Measurements from ENCODE around the gene LSM3. TPM values are rescaled to one million over a fixed set of nuclear protein-coding genes. Genes with fewer than 3 reads are reported as not detected.
A peak's percentile ranks its signal among the peaks of the same experiment; 100 is the strongest.

Gene LSM3
- total RNA-seq, 1 experiment from 2014 or later: 17.7 TPM

- Mint-ChIP-seq H3K27me3 (ENCODE audit: unreplicated experiment) (no peaks in the 10 kb centered on the region), H3K4me3 (ENCODE audit: low read depth, unreplicated experiment) (no peak overlapping the region), H3K4me1 (ENCODE audit: low read depth, unreplicated experiment) (no peaks in the 10 kb centered on the region), H3K9me3 (ENCODE audit: low read depth, unreplicated experiment) (no peaks in the 10 kb centered on the region), H3K36me3 (ENCODE audit: insufficient read depth, unreplicated experiment) (peaks cover 9% of the 10 kb centered on the region), H3K27ac (ENCODE audit: unreplicated experiment) (no peak overlapping the region)
- no peak for TF ChIP-seq CTCF (IDR thresholded peaks at IDR 0.05; ENCODE audit: unreplicated experiment)
- CTCF ChIA-PET: no interaction called here
- intact Hi-C loops (cut with micrococcal nuclease; ENCODE audit: unreplicated experiment): no loop called here
- no TSS peak for BruUV-seq (replicated peaks)
- no peak for DNase-seq
Measured at GRCh38 chr3:14169435-14169834, 9.2 kb upstream of the LSM3 start.

DNA sequence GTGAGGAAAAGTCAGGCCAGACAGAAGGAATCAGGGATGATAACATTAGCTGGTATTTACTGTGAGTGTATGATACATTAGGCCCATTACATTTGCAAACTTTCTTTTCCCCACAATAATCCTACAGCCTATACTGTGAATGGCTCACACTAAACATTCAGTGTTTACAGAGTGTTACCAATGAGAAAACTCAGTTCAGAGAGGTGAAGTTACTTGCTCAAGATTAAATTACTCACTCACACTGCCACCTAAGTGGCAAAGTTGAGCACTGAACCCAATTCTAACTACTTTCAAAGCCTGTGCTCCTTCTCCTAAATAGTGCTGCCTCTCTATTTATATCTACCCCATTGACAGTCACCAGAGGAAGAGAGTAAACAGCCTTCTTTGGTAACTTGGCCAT lies 8.7 kb upstream of the LSM3 start:
- no peak for DNase-seq
- no peak for TF ChIP-seq CTCF (IDR thresholded peaks at IDR 0.05; ENCODE audit: unreplicated experiment)
- Mint-ChIP-seq H3K9me3 (ENCODE audit: low read depth, unreplicated experiment) (no peaks in the 10 kb centered on the region), H3K4me1 (ENCODE audit: low read depth, unreplicated experiment) (peaks cover 3% of the 10 kb centered on the region), H3K4me3 (ENCODE audit: low read depth, unreplicated experiment) (no peak overlapping the region), H3K27me3 (ENCODE audit: unreplicated experiment) (no peaks in the 10 kb centered on the region), H3K36me3 (ENCODE audit: insufficient read depth, unreplicated experiment) (peaks cover 8% of the 10 kb centered on the region), H3K27ac (ENCODE audit: unreplicated experiment) (no peak overlapping the region)
- intact Hi-C loops (cut with micrococcal nuclease; ENCODE audit: unreplicated experiment): no loop called here
- CTCF ChIA-PET: no interaction called here
- BruUV-seq (replicated peaks): no TSS peak

- no peak overlapping the region for H3K4me3 Mint-ChIP-seq (ENCODE audit: low read depth, unreplicated experiment)
- DNase-seq: no peak
- CTCF ChIA-PET: no interaction called here
- H3K27ac Mint-ChIP-seq (ENCODE audit: unreplicated experiment): peak overlapping the region; percentile 9
- intact Hi-C loops (cut with micrococcal nuclease; ENCODE audit: unreplicated experiment): no loop called here
- no peaks in the 10 kb centered on the region for H3K9me3 Mint-ChIP-seq (ENCODE audit: low read depth, unreplicated experiment)
- H3K36me3 Mint-ChIP-seq (ENCODE audit: insufficient read depth, unreplicated experiment): peaks cover 8% of the 10 kb centered on the region
- TF ChIP-seq CTCF (IDR thresholded peaks at IDR 0.05; ENCODE audit: unreplicated experiment): no peak
- peaks cover 11% of the 10 kb centered on the region for H3K4me1 Mint-ChIP-seq (ENCODE audit: low read depth, unreplicated experiment)
- no peaks in the 10 kb centered on the region for H3K27me3 Mint-ChIP-seq (ENCODE audit: unreplicated experiment)
- no TSS peak for BruUV-seq (replicated peaks)
Measured at GRCh38 chr3:14170531-14171159, 8.0 kb upstream of the LSM3 start.

DNA sequence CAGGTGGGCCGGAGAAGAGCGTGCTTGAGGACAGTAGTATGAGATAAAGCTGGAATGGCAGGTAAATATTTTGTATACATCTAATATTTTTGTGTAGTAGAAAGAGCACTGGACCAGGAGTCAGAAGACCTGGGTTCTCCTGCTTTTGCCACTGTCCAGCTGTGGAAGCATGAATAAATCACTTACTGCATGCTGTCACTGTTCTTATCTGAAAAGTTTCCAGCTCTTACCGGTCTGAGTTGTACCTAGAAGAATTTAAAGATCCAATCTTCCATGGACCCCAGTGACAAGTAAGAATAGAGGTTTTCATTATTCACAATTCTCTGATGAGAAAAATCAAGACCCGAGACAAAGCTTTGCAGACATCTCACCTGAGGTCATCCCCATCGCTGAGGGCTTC lies 6.1 kb upstream of the LSM3 start:
- TF ChIP-seq CTCF (IDR thresholded peaks at IDR 0.05; ENCODE audit: unreplicated experiment): no peak
- DNase-seq: no peak
- no TSS peak for BruUV-seq (replicated peaks)
- no peaks in the 10 kb centered on the region for H3K27me3 Mint-ChIP-seq (ENCODE audit: unreplicated experiment)
- H3K36me3 Mint-ChIP-seq (ENCODE audit: insufficient read depth, unreplicated experiment): peaks cover 8% of the 10 kb centered on the region
- intact Hi-C loops (cut with micrococcal nuclease; ENCODE audit: unreplicated experiment): no loop called here
- peaks cover 18% of the 10 kb centered on the region for H3K4me1 Mint-ChIP-seq (ENCODE audit: low read depth, unreplicated experiment)
- H3K4me3 Mint-ChIP-seq (ENCODE audit: low read depth, unreplicated experiment): no peak overlapping the region
- H3K9me3 Mint-ChIP-seq (ENCODE audit: low read depth, unreplicated experiment): no peaks in the 10 kb centered on the region
- CTCF ChIA-PET: no interaction called here
- H3K27ac Mint-ChIP-seq (ENCODE audit: unreplicated experiment): no peak overlapping the region

All from Calu3 (cell line).